ENCODE results near the gene PRMT7. TPM values are rescaled to one million over a fixed set of nuclear protein-coding genes. Genes with fewer than 3 reads are reported as not detected.

The PRMT7 gene
- polyA plus RNA-seq, 1 donor from 2014 or later: 203 TPM

DNA sequence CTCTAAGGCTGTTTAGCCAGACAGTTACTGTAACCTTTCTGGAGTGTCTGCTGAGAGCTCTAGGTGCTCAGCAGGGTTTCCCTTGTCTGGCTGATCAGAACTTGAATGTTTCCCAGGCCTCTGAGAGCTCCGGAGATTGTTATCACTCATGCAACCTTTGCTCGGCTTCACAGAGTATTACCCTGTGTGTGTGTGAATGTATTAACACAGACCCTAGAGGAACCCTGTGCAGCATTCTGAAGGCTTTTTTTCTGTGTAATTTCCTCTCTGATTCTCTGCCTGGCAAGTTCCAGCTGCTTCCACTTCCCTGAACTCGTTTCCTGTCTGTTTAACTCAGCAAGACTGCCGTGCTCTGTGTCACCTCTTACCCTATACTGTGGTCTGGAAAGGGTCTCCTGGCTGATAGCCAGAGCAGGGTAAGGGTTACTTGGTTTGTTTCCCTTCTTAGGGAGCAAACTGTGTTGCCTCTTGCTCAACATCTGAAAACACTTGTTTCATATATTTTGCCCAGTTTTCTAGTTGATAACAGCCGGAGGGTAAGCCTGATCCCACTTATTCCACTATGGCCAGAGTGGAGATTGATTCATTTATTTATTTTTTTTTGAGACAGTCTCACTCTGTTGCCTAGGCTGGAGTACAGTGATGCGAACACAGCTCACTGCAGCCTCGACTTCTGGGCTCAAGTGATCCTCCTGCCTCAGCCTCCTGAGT lies 21.7 kb downstream of the PRMT7 start:
- Histone ChIP-seq H3K4me3 (ENCODE audit: low read length) (no peak overlapping the region), H3K27me3 (ENCODE audit: insufficient read depth, low read depth, low read length) (no peaks in the 10 kb centered on the region), H3K27ac (ENCODE audit: low read length) (no peak overlapping the region), H3K36me3 (ENCODE audit: insufficient read depth, low read length) (no peaks in the 10 kb centered on the region), H3K9ac (ENCODE audit: low read length) (no peak overlapping the region), H3K9me2 (ENCODE audit: insufficient read depth, low read length) (no peaks in the 10 kb centered on the region), H3K4me2 (ENCODE audit: low read length) (no peak overlapping the region), H3K79me2 (replicated peaks; ENCODE audit: insufficient read depth, low read length) (no peaks in the 10 kb centered on the region), H2AFZ (ENCODE audit: low read depth, low read length) (no peak overlapping the region), H3F3A (ENCODE audit: insufficient read depth, low read length, poor library complexity, severe bottlenecking) (no peaks in the 10 kb centered on the region), H3K9me3 (ENCODE audit: low read length) (no peaks in the 10 kb centered on the region), H4K20me1 (ENCODE audit: insufficient read depth) (no peaks in the 10 kb centered on the region)
- TF ChIP-seq TAF1 (IDR thresholded peaks at IDR 0.05; ENCODE audit: low read depth) (no peak), POLR2AphosphoS5 (IDR thresholded peaks at IDR 0.05) (no peak), SMC3 (conservative IDR thresholded peaks at IDR 0.05; ENCODE audit: poor library complexity) (no peak), EZH2 (IDR thresholded peaks at IDR 0.05; ENCODE audit: borderline replicate concordance, insufficient read depth, low read length, poor library complexity, severe bottlenecking) (no peak), MXI1 (conservative IDR thresholded peaks at IDR 0.05; ENCODE audit: poor library complexity, severe bottlenecking) (no peak), RAD21 (conservative IDR thresholded peaks at IDR 0.05) (no peak), EP300 (conservative IDR thresholded peaks at IDR 0.05; ENCODE audit: poor library complexity, severe bottlenecking) (no peak)
- TF ChIP-seq, protein P1, sequence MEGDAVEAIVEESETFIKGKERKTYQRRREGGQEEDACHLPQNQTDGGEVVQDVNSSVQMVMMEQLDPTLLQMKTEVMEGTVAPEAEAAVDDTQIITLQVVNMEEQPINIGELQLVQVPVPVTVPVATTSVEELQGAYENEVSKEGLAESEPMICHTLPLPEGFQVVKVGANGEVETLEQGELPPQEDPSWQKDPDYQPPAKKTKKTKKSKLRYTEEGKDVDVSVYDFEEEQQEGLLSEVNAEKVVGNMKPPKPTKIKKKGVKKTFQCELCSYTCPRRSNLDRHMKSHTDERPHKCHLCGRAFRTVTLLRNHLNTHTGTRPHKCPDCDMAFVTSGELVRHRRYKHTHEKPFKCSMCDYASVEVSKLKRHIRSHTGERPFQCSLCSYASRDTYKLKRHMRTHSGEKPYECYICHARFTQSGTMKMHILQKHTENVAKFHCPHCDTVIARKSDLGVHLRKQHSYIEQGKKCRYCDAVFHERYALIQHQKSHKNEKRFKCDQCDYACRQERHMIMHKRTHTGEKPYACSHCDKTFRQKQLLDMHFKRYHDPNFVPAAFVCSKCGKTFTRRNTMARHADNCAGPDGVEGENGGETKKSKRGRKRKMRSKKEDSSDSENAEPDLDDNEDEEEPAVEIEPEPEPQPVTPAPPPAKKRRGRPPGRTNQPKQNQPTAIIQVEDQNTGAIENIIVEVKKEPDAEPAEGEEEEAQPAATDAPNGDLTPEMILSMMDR (IDR thresholded peaks at IDR 0.05; ENCODE audit: poor library complexity, severe bottlenecking): no peak
- TF ChIP-seq, protein P2, sequence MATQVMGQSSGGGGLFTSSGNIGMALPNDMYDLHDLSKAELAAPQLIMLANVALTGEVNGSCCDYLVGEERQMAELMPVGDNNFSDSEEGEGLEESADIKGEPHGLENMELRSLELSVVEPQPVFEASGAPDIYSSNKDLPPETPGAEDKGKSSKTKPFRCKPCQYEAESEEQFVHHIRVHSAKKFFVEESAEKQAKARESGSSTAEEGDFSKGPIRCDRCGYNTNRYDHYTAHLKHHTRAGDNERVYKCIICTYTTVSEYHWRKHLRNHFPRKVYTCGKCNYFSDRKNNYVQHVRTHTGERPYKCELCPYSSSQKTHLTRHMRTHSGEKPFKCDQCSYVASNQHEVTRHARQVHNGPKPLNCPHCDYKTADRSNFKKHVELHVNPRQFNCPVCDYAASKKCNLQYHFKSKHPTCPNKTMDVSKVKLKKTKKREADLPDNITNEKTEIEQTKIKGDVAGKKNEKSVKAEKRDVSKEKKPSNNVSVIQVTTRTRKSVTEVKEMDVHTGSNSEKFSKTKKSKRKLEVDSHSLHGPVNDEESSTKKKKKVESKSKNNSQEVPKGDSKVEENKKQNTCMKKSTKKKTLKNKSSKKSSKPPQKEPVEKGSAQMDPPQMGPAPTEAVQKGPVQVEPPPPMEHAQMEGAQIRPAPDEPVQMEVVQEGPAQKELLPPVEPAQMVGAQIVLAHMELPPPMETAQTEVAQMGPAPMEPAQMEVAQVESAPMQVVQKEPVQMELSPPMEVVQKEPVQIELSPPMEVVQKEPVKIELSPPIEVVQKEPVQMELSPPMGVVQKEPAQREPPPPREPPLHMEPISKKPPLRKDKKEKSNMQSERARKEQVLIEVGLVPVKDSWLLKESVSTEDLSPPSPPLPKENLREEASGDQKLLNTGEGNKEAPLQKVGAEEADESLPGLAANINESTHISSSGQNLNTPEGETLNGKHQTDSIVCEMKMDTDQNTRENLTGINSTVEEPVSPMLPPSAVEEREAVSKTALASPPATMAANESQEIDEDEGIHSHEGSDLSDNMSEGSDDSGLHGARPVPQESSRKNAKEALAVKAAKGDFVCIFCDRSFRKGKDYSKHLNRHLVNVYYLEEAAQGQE (IDR thresholded peaks at IDR 0.05; ENCODE audit: borderline replicate concordance): no peak

DNA sequence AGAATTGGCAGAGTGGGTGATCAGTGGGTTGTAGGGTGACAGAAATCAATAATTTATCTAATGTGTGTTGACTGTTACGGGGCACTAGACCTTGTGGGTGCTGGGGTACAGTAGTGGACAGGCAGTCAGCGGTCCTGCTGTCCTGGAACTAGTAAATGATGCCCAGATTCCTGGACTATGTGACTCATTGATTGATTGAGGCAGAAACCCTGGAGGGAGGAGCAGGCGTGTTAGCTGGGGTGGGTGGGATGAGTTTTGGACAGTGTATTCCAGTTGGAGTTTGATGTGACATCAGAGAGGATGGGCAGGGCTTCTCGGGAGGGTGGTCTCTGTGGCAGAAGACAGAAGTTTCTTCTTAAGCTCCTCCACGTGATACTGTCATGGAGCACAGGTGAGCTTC lies 24.4 kb downstream of the PRMT7 start:
- Histone ChIP-seq H3F3A (ENCODE audit: insufficient read depth, low read length, poor library complexity, severe bottlenecking) (no peaks in the 10 kb centered on the region), H3K9me2 (ENCODE audit: insufficient read depth, low read length) (no peaks in the 10 kb centered on the region), H3K4me3 (ENCODE audit: low read length) (no peak overlapping the region), H2AFZ (ENCODE audit: low read depth, low read length) (no peak overlapping the region), H3K79me2 (replicated peaks; ENCODE audit: insufficient read depth, low read length) (no peaks in the 10 kb centered on the region), H4K20me1 (ENCODE audit: insufficient read depth) (no peaks in the 10 kb centered on the region), H3K4me2 (ENCODE audit: low read length) (no peak overlapping the region), H3K36me3 (ENCODE audit: insufficient read depth, low read length) (no peaks in the 10 kb centered on the region), H3K9ac (ENCODE audit: low read length) (no peak overlapping the region), H3K27ac (ENCODE audit: low read length) (no peak overlapping the region), H3K9me3 (ENCODE audit: low read length) (no peaks in the 10 kb centered on the region), H3K27me3 (ENCODE audit: insufficient read depth, low read depth, low read length) (no peaks in the 10 kb centered on the region)
- TF ChIP-seq EP300 (conservative IDR thresholded peaks at IDR 0.05; ENCODE audit: poor library complexity, severe bottlenecking) (no peak), RAD21 (conservative IDR thresholded peaks at IDR 0.05) (no peak), TAF1 (IDR thresholded peaks at IDR 0.05; ENCODE audit: low read depth) (no peak), MXI1 (conservative IDR thresholded peaks at IDR 0.05; ENCODE audit: poor library complexity, severe bottlenecking) (no peak), POLR2AphosphoS5 (IDR thresholded peaks at IDR 0.05) (no peak), SMC3 (conservative IDR thresholded peaks at IDR 0.05; ENCODE audit: poor library complexity) (no peak), EZH2 (IDR thresholded peaks at IDR 0.05; ENCODE audit: borderline replicate concordance, insufficient read depth, low read length, poor library complexity, severe bottlenecking) (no peak)
- TF ChIP-seq, protein P1 (IDR thresholded peaks at IDR 0.05; ENCODE audit: poor library complexity, severe bottlenecking): no peak
- TF ChIP-seq, protein P2 (IDR thresholded peaks at IDR 0.05; ENCODE audit: borderline replicate concordance): no peak
